ENCODE data around the gene MEPCE. TPM values are rescaled to one million over a fixed set of nuclear protein-coding genes. Genes with fewer than 3 reads are reported as not detected.
A peak's percentile ranks its signal among the peaks of the same experiment; 100 is the strongest.

Gene MEPCE
- total and polyA plus RNA-seq, 9 of the 15 experiments (the other 6 are each of a cell fraction or from before 2014, with no cell fraction given) = 10.9 to 76.3 (median 44.1) TPM

DNA sequence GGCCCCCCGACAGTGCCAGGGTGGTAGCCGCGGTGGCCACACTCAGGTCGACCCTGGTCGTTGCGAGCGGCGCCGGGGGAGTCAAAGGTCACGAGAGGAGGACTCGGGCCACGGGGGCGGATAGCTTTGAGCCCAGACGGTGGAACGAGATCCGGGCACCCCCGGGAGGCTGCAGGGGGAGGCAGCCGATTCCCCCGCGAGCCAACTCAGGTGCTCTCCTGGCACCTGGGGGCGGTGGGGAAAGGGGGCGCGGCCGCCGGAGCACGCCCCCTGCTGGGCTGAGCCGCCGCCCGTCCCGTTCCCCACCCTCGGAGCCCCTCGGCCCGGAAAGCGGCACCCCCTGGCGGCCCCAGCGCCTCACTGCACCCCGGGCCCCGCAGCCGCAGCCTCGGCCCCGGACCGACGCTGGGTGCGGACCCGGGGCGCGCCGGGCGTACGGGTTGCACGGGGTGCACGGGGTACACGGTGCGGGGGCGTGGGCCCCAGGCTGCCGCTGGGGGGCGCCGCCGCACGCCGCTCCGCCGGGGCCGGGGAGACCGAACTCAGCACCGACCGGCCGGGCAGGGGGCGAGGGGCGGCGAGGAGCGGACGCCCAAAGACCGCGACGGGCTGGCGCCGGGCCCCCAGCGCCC is 53.6 kb downstream of the MEPCE start (continued):
- TF ChIP-seq TRIM25 (IDR thresholded peaks at IDR 0.05; ENCODE audit: borderline replicate concordance) (no peak), ZMIZ1 (IDR thresholded peaks at IDR 0.05; ENCODE audit: low read depth in 2 of 2, low read length in 2 of 2) (no peak), EP300 (IDR thresholded peaks at IDR 0.05; ENCODE audit: low read length) (no peak; the same call in 1 of the 2 replicates), ZNF12 (CRISPR knock-in tag; IDR thresholded peaks at IDR 0.05) (no peak), TOE1 (IDR thresholded peaks at IDR 0.05; ENCODE audit: borderline replicate concordance) (peak; percentile 40; the same call in 1 of the 2 replicates), TOE1 (CRISPR knock-in tag; IDR thresholded peaks at IDR 0.05; ENCODE audit: borderline replicate concordance, low read depth) (no peak), ESRRA (IDR thresholded peaks at IDR 0.05; ENCODE audit: borderline replicate concordance, low read depth) (peak; percentile 80; the same call in 1 of the 2 replicates), KAT2B (IDR thresholded peaks at IDR 0.05; ENCODE audit: low read depth, low read length) (peak; percentile 59), NR2C1 (IDR thresholded peaks at IDR 0.05) (peak; percentile 94), NR2C1 (tag; IDR thresholded peaks at IDR 0.05) (peak; percentile 94), KDM4B (IDR thresholded peaks at IDR 0.05; ENCODE audit: borderline replicate concordance in 2 of 2, low read depth in 1 of 2) (peak in 1 of 2 experiments; percentile 78; a peak in 1 of 4 replicates), CBFB (CRISPR knock-in tag; IDR thresholded peaks at IDR 0.05) (no peak)
- TF ChIP-seq, protein P1, sequence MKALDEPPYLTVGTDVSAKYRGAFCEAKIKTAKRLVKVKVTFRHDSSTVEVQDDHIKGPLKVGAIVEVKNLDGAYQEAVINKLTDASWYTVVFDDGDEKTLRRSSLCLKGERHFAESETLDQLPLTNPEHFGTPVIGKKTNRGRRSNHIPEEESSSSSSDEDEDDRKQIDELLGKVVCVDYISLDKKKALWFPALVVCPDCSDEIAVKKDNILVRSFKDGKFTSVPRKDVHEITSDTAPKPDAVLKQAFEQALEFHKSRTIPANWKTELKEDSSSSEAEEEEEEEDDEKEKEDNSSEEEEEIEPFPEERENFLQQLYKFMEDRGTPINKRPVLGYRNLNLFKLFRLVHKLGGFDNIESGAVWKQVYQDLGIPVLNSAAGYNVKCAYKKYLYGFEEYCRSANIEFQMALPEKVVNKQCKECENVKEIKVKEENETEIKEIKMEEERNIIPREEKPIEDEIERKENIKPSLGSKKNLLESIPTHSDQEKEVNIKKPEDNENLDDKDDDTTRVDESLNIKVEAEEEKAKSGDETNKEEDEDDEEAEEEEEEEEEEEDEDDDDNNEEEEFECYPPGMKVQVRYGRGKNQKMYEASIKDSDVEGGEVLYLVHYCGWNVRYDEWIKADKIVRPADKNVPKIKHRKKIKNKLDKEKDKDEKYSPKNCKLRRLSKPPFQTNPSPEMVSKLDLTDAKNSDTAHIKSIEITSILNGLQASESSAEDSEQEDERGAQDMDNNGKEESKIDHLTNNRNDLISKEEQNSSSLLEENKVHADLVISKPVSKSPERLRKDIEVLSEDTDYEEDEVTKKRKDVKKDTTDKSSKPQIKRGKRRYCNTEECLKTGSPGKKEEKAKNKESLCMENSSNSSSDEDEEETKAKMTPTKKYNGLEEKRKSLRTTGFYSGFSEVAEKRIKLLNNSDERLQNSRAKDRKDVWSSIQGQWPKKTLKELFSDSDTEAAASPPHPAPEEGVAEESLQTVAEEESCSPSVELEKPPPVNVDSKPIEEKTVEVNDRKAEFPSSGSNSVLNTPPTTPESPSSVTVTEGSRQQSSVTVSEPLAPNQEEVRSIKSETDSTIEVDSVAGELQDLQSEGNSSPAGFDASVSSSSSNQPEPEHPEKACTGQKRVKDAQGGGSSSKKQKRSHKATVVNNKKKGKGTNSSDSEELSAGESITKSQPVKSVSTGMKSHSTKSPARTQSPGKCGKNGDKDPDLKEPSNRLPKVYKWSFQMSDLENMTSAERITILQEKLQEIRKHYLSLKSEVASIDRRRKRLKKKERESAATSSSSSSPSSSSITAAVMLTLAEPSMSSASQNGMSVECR (CRISPR knock-in tag; IDR thresholded peaks at IDR 0.05) = peak; percentile 71
- TF ChIP-seq, protein P2, sequence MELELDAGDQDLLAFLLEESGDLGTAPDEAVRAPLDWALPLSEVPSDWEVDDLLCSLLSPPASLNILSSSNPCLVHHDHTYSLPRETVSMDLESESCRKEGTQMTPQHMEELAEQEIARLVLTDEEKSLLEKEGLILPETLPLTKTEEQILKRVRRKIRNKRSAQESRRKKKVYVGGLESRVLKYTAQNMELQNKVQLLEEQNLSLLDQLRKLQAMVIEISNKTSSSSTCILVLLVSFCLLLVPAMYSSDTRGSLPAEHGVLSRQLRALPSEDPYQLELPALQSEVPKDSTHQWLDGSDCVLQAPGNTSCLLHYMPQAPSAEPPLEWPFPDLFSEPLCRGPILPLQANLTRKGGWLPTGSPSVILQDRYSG (tag; conservative IDR thresholded peaks at IDR 0.05; ENCODE audit: low read depth) = no peak
- TF ChIP-seq, protein P3, sequence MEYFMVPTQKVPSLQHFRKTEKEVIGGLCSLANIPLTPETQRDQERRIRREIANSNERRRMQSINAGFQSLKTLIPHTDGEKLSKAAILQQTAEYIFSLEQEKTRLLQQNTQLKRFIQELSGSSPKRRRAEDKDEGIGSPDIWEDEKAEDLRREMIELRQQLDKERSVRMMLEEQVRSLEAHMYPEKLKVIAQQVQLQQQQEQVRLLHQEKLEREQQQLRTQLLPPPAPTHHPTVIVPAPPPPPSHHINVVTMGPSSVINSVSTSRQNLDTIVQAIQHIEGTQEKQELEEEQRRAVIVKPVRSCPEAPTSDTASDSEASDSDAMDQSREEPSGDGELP (CRISPR knock-in tag; IDR thresholded peaks at IDR 0.05; ENCODE audit: borderline replicate concordance) = peak; percentile 61; the same call in 1 of the 2 replicates
